ENCODE measurements around the gene TWSG1. TPM values are rescaled to one million over a fixed set of nuclear protein-coding genes. Genes with fewer than 3 reads are reported as not detected.

Gene TWSG1
- total and polyA plus RNA-seq, 2 donors (not counting 3 experiments of a cell fraction or from before 2014, with no cell fraction given) = 52.4 to 57.4 TPM

DNA sequence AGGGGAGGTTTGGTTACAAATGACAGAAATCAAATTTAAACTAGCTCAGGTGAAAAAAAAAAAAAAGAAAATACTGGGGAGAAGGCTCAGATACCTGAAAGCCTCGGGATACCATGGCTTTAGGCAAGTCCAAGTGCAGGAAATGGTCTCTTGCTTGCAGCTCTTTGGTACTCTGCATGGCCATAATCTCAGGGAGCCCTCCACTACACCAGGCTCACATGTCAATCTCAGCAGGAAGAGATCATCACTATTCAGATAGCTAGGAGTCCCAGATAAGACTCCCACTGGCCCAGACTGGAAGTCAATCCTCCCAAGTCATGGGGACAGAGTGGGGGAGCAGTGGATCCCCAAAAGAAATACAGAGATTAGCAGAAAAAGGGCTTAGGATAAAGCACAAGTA is 75.9 kb downstream of the TWSG1 start:
- Histone ChIP-seq H2AFZ (ENCODE audit: low read depth, low read length) (no peak overlapping the region), H3K4me2 (ENCODE audit: insufficient read depth, low read length) (no peak overlapping the region), H3K9me1 (replicated peaks; ENCODE audit: control insufficient read depth, extremely low read depth, insufficient read depth, low read length) (no peaks in the 10 kb centered on the region), H3K4me3 (replicated peaks in 1 of 3; ENCODE audit: insufficient read depth in 1 of 3, low read depth in 1 of 3, low read length in 3 of 3) (no peak overlapping the region), H3K9ac (replicated peaks; ENCODE audit: extremely low read depth, insufficient read depth, low read length) (no peak overlapping the region), H3K27ac (ENCODE audit: insufficient read depth, low read depth, low read length) (no peak overlapping the region), H3K9me3 (replicated peaks; ENCODE audit: control insufficient read depth, insufficient read depth, low read length) (no peaks in the 10 kb centered on the region), H3K4me1 (ENCODE audit: control insufficient read depth, extremely low read depth, insufficient read depth, low read length) (peaks cover 16% of the 10 kb centered on the region), H4K20me1 (replicated peaks; ENCODE audit: control insufficient read depth, extremely low read depth, insufficient read depth, low read length) (no peaks in the 10 kb centered on the region), H3K79me2 (ENCODE audit: control insufficient read depth, insufficient read depth, low read length) (no peaks in the 10 kb centered on the region), H3K27me3 (ENCODE audit: control insufficient read depth in 2 of 2, insufficient read depth in 2 of 2, low read length in 2 of 2) (no peaks in the 10 kb centered on the region), H3K36me3 (ENCODE audit: control insufficient read depth in 2 of 2, extremely low read depth in 1 of 2, insufficient read depth in 2 of 2, low read length in 2 of 2) (no peaks in the 10 kb centered on the region)
- FAIRE-seq (no peak), DNase-seq (ENCODE audit: low read depth, low spot score) (no peak)
- dilution Hi-C loops (cut with MboI; ENCODE audit: extremely low pct_ligation_motif_present, low sequenced_read_pairs) (no loop called here), intact Hi-C loops (cut with micrococcal nuclease) (no loop called here)
- ChIA-PET CTCF (interaction anchor here (1.4 kb wide), 1 partner anchor 44 kb away, joined by 4 read pairs; no protein-coding TSS in a partner anchor), POLR2A (no interaction called here)
- no TSS peak for BruUV-seq (replicated peaks)
- TF ChIP-seq FOS (IDR thresholded peaks at IDR 0.05; ENCODE audit: borderline replicate concordance, insufficient read depth, low read length) = no peak
- TF ChIP-seq, protein P1, sequence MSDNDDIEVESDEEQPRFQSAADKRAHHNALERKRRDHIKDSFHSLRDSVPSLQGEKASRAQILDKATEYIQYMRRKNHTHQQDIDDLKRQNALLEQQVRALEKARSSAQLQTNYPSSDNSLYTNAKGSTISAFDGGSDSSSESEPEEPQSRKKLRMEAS (IDR thresholded peaks at IDR 0.05; ENCODE audit: insufficient read depth, insufficient read length) = no peak
- TF ChIP-seq POLR2AphosphoS5 (IDR thresholded peaks at IDR 0.05; ENCODE audit: insufficient read depth, low read depth, low read length) = no peak
- no peak for TF ChIP-seq GATA2 (IDR thresholded peaks at IDR 0.05; ENCODE audit: insufficient read depth, insufficient read length, low read depth, low read length)
- no peak for TF ChIP-seq POLR2A (IDR thresholded peaks at IDR 0.05; ENCODE audit: low read depth, low read length)
- TF ChIP-seq EZH2 (IDR thresholded peaks at IDR 0.05; ENCODE audit: borderline replicate concordance, low read depth, low read length, severe bottlenecking) = no peak
- TF ChIP-seq, protein P2, sequence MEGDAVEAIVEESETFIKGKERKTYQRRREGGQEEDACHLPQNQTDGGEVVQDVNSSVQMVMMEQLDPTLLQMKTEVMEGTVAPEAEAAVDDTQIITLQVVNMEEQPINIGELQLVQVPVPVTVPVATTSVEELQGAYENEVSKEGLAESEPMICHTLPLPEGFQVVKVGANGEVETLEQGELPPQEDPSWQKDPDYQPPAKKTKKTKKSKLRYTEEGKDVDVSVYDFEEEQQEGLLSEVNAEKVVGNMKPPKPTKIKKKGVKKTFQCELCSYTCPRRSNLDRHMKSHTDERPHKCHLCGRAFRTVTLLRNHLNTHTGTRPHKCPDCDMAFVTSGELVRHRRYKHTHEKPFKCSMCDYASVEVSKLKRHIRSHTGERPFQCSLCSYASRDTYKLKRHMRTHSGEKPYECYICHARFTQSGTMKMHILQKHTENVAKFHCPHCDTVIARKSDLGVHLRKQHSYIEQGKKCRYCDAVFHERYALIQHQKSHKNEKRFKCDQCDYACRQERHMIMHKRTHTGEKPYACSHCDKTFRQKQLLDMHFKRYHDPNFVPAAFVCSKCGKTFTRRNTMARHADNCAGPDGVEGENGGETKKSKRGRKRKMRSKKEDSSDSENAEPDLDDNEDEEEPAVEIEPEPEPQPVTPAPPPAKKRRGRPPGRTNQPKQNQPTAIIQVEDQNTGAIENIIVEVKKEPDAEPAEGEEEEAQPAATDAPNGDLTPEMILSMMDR (IDR thresholded peaks at IDR 0.05; ENCODE audit: extremely low read depth in 1 of 2, insufficient read depth in 1 of 2, low read depth in 1 of 2, low read length in 2 of 2) = no peak
- TF ChIP-seq MYC (IDR thresholded peaks at IDR 0.05; ENCODE audit: low read depth, low read length) = no peak
- no peak for TF ChIP-seq JUN (IDR thresholded peaks at IDR 0.05; ENCODE audit: borderline replicate concordance, insufficient read depth, insufficient read length, low read depth)
